Measurements from ENCODE around the gene ACIN1. TPM values are rescaled to one million over a fixed set of nuclear protein-coding genes. Genes with fewer than 3 reads are reported as not detected.

ACIN1 gene
- total and polyA plus RNA-seq, 2 of the 8 experiments (the other 6 are each of a cell fraction or from before 2014, with no cell fraction given) = 132 to 233 TPM

GRCh38 chr14:23142826-23143225, 47.9 kb upstream of the ACIN1 start:
- H2BK12ac ChIP-seq (ENCODE audit: low read depth, low read length) = no peak overlapping the region
- no peak overlapping the region for H3K56ac ChIP-seq (replicated peaks; ENCODE audit: insufficient read length, low read depth, low read length)
- H2AK5ac ChIP-seq (ENCODE audit: low read depth, low read length) = no peak overlapping the region
- H3K79me2 ChIP-seq (ENCODE audit: control insufficient read depth in 1 of 2, insufficient read depth in 2 of 2, low read length in 2 of 2) = no peaks in the 10 kb centered on the region
- H3K4me3 ChIP-seq (ENCODE audit: extremely low read depth in 1 of 4, insufficient read depth in 2 of 4, low read depth in 3 of 4, low read length in 4 of 4) = no peak overlapping the region
- H4K91ac ChIP-seq (replicated peaks; ENCODE audit: insufficient read length, low read length) = no peak overlapping the region
- peaks cover 3% of the 10 kb centered on the region; the same call in 1 of the 2 replicates for H3K23me2 ChIP-seq (ENCODE audit: low read depth, low read length)
- FAIRE-seq (no peak), DNase-seq (ENCODE audit: low read depth in 1 of 2, low spot score in 2 of 2) (no peak)
- WGBS, 2 experiments (ENCODE audit: extremely low coverage in 1 of 2, insufficient coverage in 1 of 2, insufficient read length in 1 of 2, insufficient replicate concordance in 2 of 2, low coverage in 1 of 2, low lambda C conversion rate in 2 of 2, missing lambda C conversion rate in 1 of 2) = 86% methylated on average over 4 of the region's 4 CpGs; no CpG with 5 or more reads in 1 of the 2 experiments
- H3K9me3 ChIP-seq (ENCODE audit: insufficient read depth in 2 of 2, low read depth in 1 of 2, low read length in 1 of 2) = no peaks in the 10 kb centered on the region
- no peak overlapping the region for H4K5ac ChIP-seq (ENCODE audit: insufficient read length, low read depth, low read length)
- ChIA-PET CTCF (ENCODE audit: partially characterized antibody) (interaction anchor here (0.7 to 3.9 kb wide), 11 partner anchors 21 to 74 kb away, joined by 3 to 21 read pairs (median 3); no protein-coding TSS in a partner anchor), POLR2A (ENCODE audit: partially characterized antibody) (interaction anchor here (1.2 to 3.2 kb wide), 4 partner anchors 9 to 22 kb away, joined by 5 to 9 read pairs (median 6); no protein-coding TSS in a partner anchor)
- H3K4ac ChIP-seq (replicated peaks; ENCODE audit: insufficient read length, low read depth, low read length) = no peak overlapping the region
- no peak overlapping the region for H3K4me2 ChIP-seq (ENCODE audit: insufficient read depth in 1 of 2, low read depth in 2 of 2, low read length in 2 of 2)
- no peak overlapping the region for H2BK15ac ChIP-seq (ENCODE audit: low read length)
- H2BK5ac ChIP-seq (ENCODE audit: low read depth, low read length) = no peak overlapping the region
- H2AFZ ChIP-seq (ENCODE audit: low read length) = no peak overlapping the region
- H2BK20ac ChIP-seq (ENCODE audit: low read length) = no peak overlapping the region
- H3K9ac ChIP-seq (replicated peaks in 1 of 4; ENCODE audit: extremely low read depth in 1 of 4, low read depth in 3 of 4, low read length in 3 of 4) = no peak overlapping the region
- H3K23ac ChIP-seq (ENCODE audit: insufficient read length) = no peak overlapping the region
- H3K36me3 ChIP-seq (ENCODE audit: control insufficient read depth in 2 of 4, insufficient read depth in 4 of 4, low read length in 3 of 4) = peaks cover 10 to 51% (median 29%) of the 10 kb centered on the region in 4 experiments; a peak in 7 of 8 replicates
- H3K27me3 ChIP-seq (replicated peaks in 1 of 4; ENCODE audit: control insufficient read depth in 3 of 4, extremely low read depth in 1 of 4, insufficient read depth in 3 of 4, low read length in 3 of 4) = no peaks in the 10 kb centered on the region
- no peaks in the 10 kb centered on the region; the same call in 1 of the 2 replicates for H3K79me1 ChIP-seq (ENCODE audit: low read depth, low read length)
- H4K8ac ChIP-seq (ENCODE audit: extremely low read depth, insufficient read depth, low read length) = no peak overlapping the region; the same call in 1 of the 2 replicates
- TF ChIP-seq TAF7 (optimal IDR thresholded peaks at IDR 0.05; ENCODE audit: borderline replicate concordance, low read depth, low read length) = no peak
- no peak for TF ChIP-seq KDM5A (IDR thresholded peaks at IDR 0.05; ENCODE audit: low read length)
- TF ChIP-seq ASH2L (IDR thresholded peaks at IDR 0.05; ENCODE audit: low read length) = no peak
- no peak for TF ChIP-seq ATF2 (IDR thresholded peaks at IDR 0.05; ENCODE audit: low read length)
- H3K18ac ChIP-seq (ENCODE audit: extremely low read depth, low read length) = no peak overlapping the region
- no peak overlapping the region for H3K27ac ChIP-seq (ENCODE audit: low read depth, low read length)
- H2BK120ac ChIP-seq (replicated peaks; ENCODE audit: low read depth, low read length) = no peak overlapping the region
- H3K4me1 ChIP-seq (replicated peaks in 1 of 4; ENCODE audit: control insufficient read depth in 3 of 4, insufficient read depth in 4 of 4, low read length in 3 of 4) = no peaks in the 10 kb centered on the region
- H4K20me1 ChIP-seq (replicated peaks in 1 of 2; ENCODE audit: control insufficient read depth in 1 of 2, insufficient read depth in 2 of 2, low read length in 2 of 2) = peaks cover 2 to 6% of the 10 kb centered on the region in 2 experiments
- H3K14ac ChIP-seq (ENCODE audit: insufficient read length) = no peak overlapping the region
